ENCODE measurements around the gene MRM3. TPM values are rescaled to one million over a fixed set of nuclear protein-coding genes. Genes with fewer than 3 reads are reported as not detected.
"Not testable (repeated sequence)": the region's sequence is repeated elsewhere in the genome, so short reads cannot be mapped to it uniquely, and the experiment has no call there.

The MRM3 gene
- polyA plus RNA-seq, 1 donor from 2014 or later: 20.0 TPM

- no peak for TF ChIP-seq SMC3 (conservative IDR thresholded peaks at IDR 0.05; ENCODE audit: poor library complexity)
- TF ChIP-seq EP300 (conservative IDR thresholded peaks at IDR 0.05; ENCODE audit: poor library complexity, severe bottlenecking): no peak
- no peak for TF ChIP-seq REST (IDR thresholded peaks at IDR 0.05; ENCODE audit: borderline replicate concordance)
- no peak for TF ChIP-seq MXI1 (conservative IDR thresholded peaks at IDR 0.05; ENCODE audit: poor library complexity, severe bottlenecking)
- no peak for TF ChIP-seq CTCF (IDR thresholded peaks at IDR 0.05; ENCODE audit: poor library complexity, severe bottlenecking)
- no peak for TF ChIP-seq RAD21 (conservative IDR thresholded peaks at IDR 0.05)
- no peak for TF ChIP-seq EZH2 (IDR thresholded peaks at IDR 0.05; ENCODE audit: borderline replicate concordance, insufficient read depth, low read length, poor library complexity, severe bottlenecking)
- no peak for TF ChIP-seq POLR2AphosphoS5 (IDR thresholded peaks at IDR 0.05)
- no peak for TF ChIP-seq TAF1 (IDR thresholded peaks at IDR 0.05; ENCODE audit: low read depth)
- no peaks in the 10 kb centered on the region for H3K36me3 ChIP-seq (ENCODE audit: insufficient read depth, low read length)
- H3K27ac ChIP-seq (ENCODE audit: low read length): no peak overlapping the region
- H3K4me3 ChIP-seq (ENCODE audit: low read length): no peak overlapping the region
- no peaks in the 10 kb centered on the region for H4K20me1 ChIP-seq (ENCODE audit: insufficient read depth)
- no peaks in the 10 kb centered on the region for H3F3A ChIP-seq (ENCODE audit: insufficient read depth, low read length, poor library complexity, severe bottlenecking)
- H3K9me3 ChIP-seq (ENCODE audit: low read length): no peaks in the 10 kb centered on the region
- no peaks in the 10 kb centered on the region for H3K27me3 ChIP-seq (ENCODE audit: insufficient read depth, low read depth, low read length)
- H3K79me2 ChIP-seq (replicated peaks; ENCODE audit: insufficient read depth, low read length): peaks cover 4% of the 10 kb centered on the region
- H3K4me2 ChIP-seq (ENCODE audit: low read length): no peak overlapping the region
- no peak overlapping the region for H3K9ac ChIP-seq (ENCODE audit: low read length)
- H3K9me2 ChIP-seq (ENCODE audit: insufficient read depth, low read length): no peaks in the 10 kb centered on the region
- H2AFZ ChIP-seq (ENCODE audit: low read depth, low read length): no peak overlapping the region
These were observed 52.0 kb downstream of the MRM3 start for GRCh38 chr17:834136-834535.

- H3K4me3 ChIP-seq (ENCODE audit: low read length): no peak overlapping the region
- TF ChIP-seq POLR2AphosphoS5 (IDR thresholded peaks at IDR 0.05) (no peak), SMC3 (conservative IDR thresholded peaks at IDR 0.05; ENCODE audit: poor library complexity) (no peak), REST (IDR thresholded peaks at IDR 0.05; ENCODE audit: borderline replicate concordance) (no peak), TAF1 (IDR thresholded peaks at IDR 0.05; ENCODE audit: low read depth) (no peak), EZH2 (IDR thresholded peaks at IDR 0.05; ENCODE audit: borderline replicate concordance, insufficient read depth, low read length, poor library complexity, severe bottlenecking) (no peak), RAD21 (conservative IDR thresholded peaks at IDR 0.05) (no peak), EP300 (conservative IDR thresholded peaks at IDR 0.05; ENCODE audit: poor library complexity, severe bottlenecking) (no peak), CTCF (IDR thresholded peaks at IDR 0.05; ENCODE audit: poor library complexity, severe bottlenecking) (no peak), MXI1 (conservative IDR thresholded peaks at IDR 0.05; ENCODE audit: poor library complexity, severe bottlenecking) (no peak)
- H4K20me1 ChIP-seq (ENCODE audit: insufficient read depth): no peaks in the 10 kb centered on the region
- H3K4me2 ChIP-seq (ENCODE audit: low read length): no peak overlapping the region
- no peak overlapping the region for H3K27ac ChIP-seq (ENCODE audit: low read length)
- H3F3A ChIP-seq (ENCODE audit: insufficient read depth, low read length, poor library complexity, severe bottlenecking): no peaks in the 10 kb centered on the region
- H2AFZ ChIP-seq (ENCODE audit: low read depth, low read length): no peak overlapping the region
- H3K36me3 ChIP-seq (ENCODE audit: insufficient read depth, low read length): no peaks in the 10 kb centered on the region
- H3K9ac ChIP-seq (ENCODE audit: low read length): no peak overlapping the region
- peaks cover 4% of the 10 kb centered on the region for H3K79me2 ChIP-seq (replicated peaks; ENCODE audit: insufficient read depth, low read length)
- no peaks in the 10 kb centered on the region for H3K9me3 ChIP-seq (ENCODE audit: low read length)
- no peaks in the 10 kb centered on the region for H3K27me3 ChIP-seq (ENCODE audit: insufficient read depth, low read depth, low read length)
- H3K9me2 ChIP-seq (ENCODE audit: insufficient read depth, low read length): no peaks in the 10 kb centered on the region
These were observed 53.1 kb downstream of the MRM3 start for GRCh38 chr17:835263-835662.

GRCh38 chr17:835721-836120, 53.6 kb downstream of the MRM3 start:
- H3K79me2 ChIP-seq (replicated peaks; ENCODE audit: insufficient read depth, low read length); H3K36me3 ChIP-seq (ENCODE audit: insufficient read depth, low read length); H2AFZ ChIP-seq (ENCODE audit: low read depth, low read length); H3K27me3 ChIP-seq (ENCODE audit: insufficient read depth, low read depth, low read length); H3K4me3 ChIP-seq (ENCODE audit: low read length); H3F3A ChIP-seq (ENCODE audit: insufficient read depth, low read length, poor library complexity, severe bottlenecking); H3K9ac ChIP-seq (ENCODE audit: low read length); H3K9me2 ChIP-seq (ENCODE audit: insufficient read depth, low read length); H3K27ac ChIP-seq (ENCODE audit: low read length); H3K9me3 ChIP-seq (ENCODE audit: low read length); H3K4me2 ChIP-seq (ENCODE audit: low read length); H4K20me1 ChIP-seq (ENCODE audit: insufficient read depth): not testable (repeated sequence)
